ENCODE measurements around the gene SAMD4A. TPM values are rescaled to one million over a fixed set of nuclear protein-coding genes. Genes with fewer than 3 reads are reported as not detected.

The SAMD4A gene
- total and polyA plus RNA-seq, 2 of the 4 experiments (the other 2 are of a cell fraction), result 22.9 to 38.2 TPM

DNA sequence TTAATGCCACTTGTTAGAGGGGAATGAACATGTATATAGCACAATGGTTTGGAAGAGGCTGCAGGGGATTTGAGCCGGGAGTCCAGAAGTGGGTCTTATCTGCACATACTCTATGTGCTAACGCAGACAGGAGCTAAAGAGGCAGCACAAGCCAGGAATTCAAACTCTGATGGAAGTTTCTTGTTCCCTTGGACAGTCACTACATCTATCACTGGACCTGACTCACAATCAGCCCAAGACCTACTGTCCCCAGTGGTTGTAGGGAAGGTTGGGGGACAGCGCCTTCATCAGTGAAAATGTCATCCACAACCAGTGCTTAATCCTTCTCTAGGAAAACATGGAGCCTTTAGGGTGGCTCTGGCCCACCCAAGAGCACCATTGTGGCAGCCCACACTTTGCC is 227.9 kb downstream of the SAMD4A start:
- Histone ChIP-seq H2BK120ac (ENCODE audit: low read depth, low read length) (no peak overlapping the region), H2BK5ac (ENCODE audit: low read depth, low read length, poor library complexity, severe bottlenecking) (no peak overlapping the region), H3K4me3 (ENCODE audit: insufficient read depth, low read depth, low read length) (no peak overlapping the region), H3K23ac (ENCODE audit: low read depth, low read length) (no peak overlapping the region), H3K27ac (ENCODE audit: insufficient read depth, low read length) (no peak overlapping the region), H2AK5ac (ENCODE audit: low read depth, low read length) (no peak overlapping the region), H3K56ac (ENCODE audit: extremely low read depth, insufficient read depth, low read length) (no peak overlapping the region), H3K27me3 (ENCODE audit: control insufficient read depth, insufficient read depth, low read length) (no peaks in the 10 kb centered on the region), H4K5ac (ENCODE audit: low read depth, low read length) (no peak overlapping the region), H3K9ac (ENCODE audit: low read depth, low read length) (no peak overlapping the region), H3K79me1 (ENCODE audit: low read depth in 1 of 2, low read length in 2 of 2) (peaks cover 0 to 5% of the 10 kb centered on the region in 2 experiments; a peak in 2 of 4 replicates), H4K8ac (ENCODE audit: low read depth in 2 of 2, low read length in 2 of 2) (no peak overlapping the region), H3K18ac (ENCODE audit: low read depth, low read length) (no peak overlapping the region), H3K9me3 (ENCODE audit: control insufficient read depth, insufficient read depth, low read length) (peaks cover 7% of the 10 kb centered on the region), H2AK9ac (replicated peaks; ENCODE audit: low read depth, low read length, poor library complexity) (no peak overlapping the region), H4K20me1 (ENCODE audit: insufficient read depth, low read length) (0 out of 2 replicates have a peak, but pooled peaks cover 3% of the 10 kb centered on the region), H3K4me2 (ENCODE audit: low read depth, low read length) (no peak overlapping the region), H3K4me1 (ENCODE audit: control insufficient read depth, insufficient read depth, low read length) (peaks cover 13% of the 10 kb centered on the region), H3K14ac (replicated peaks; ENCODE audit: low read depth, low read length) (no peak overlapping the region), H2BK15ac (ENCODE audit: low read depth, low read length) (no peak overlapping the region), H2AFZ (replicated peaks; ENCODE audit: low read length, poor library complexity) (no peak overlapping the region), H3K4ac (ENCODE audit: low read depth, low read length) (no peak overlapping the region), H3K36me3 (ENCODE audit: control insufficient read depth, insufficient read depth, low read length) (peaks cover 18% of the 10 kb centered on the region), H4K91ac (ENCODE audit: insufficient read depth, low read depth, low read length) (no peak overlapping the region), H3K9me1 (ENCODE audit: insufficient read depth, low read length) (peaks cover 9% of the 10 kb centered on the region; the same call in 1 of the 2 replicates), H2BK20ac (ENCODE audit: low read depth, low read length) (no peak overlapping the region)
- intact Hi-C loops (cut with micrococcal nuclease), result loop anchor here (5.0 kb wide), 1 partner anchor 427 kb away; no protein-coding TSS in a partner anchor
- CTCF ChIA-PET, result interaction anchor here (0.7 kb wide), 1 partner anchor 10 kb away, joined by 3 read pairs; no protein-coding TSS in a partner anchor
- no TSS peak for BruUV-seq (replicated peaks)
- WGBS, 2 experiments (ENCODE audit: extremely low coverage in 2 of 2, insufficient read length in 1 of 2), result no CpG with 5 or more reads among the region's 3 CpGs
- no peak for ATAC-seq (ENCODE audit: low read depth)
- dilution Hi-C loops (cut with HindIII; ENCODE audit: low sequenced_read_pairs, unreplicated experiment), result no loop called here
- in situ Hi-C loops (cut with MboI; ENCODE audit: low sequenced_read_pairs), result no loop called here
- DNase-seq, result no peak
- TF ChIP-seq FOS (IDR thresholded peaks at IDR 0.05; ENCODE audit: low read depth, low read length), result no peak
- TF ChIP-seq CEBPB (IDR thresholded peaks at IDR 0.05; ENCODE audit: low read depth, low read length), result no peak
- TF ChIP-seq, protein P1, sequence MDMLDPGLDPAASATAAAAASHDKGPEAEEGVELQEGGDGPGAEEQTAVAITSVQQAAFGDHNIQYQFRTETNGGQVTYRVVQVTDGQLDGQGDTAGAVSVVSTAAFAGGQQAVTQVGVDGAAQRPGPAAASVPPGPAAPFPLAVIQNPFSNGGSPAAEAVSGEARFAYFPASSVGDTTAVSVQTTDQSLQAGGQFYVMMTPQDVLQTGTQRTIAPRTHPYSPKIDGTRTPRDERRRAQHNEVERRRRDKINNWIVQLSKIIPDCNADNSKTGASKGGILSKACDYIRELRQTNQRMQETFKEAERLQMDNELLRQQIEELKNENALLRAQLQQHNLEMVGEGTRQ (IDR thresholded peaks at IDR 0.05; ENCODE audit: low read depth, low read length), result no peak
- TF ChIP-seq, protein P2, sequence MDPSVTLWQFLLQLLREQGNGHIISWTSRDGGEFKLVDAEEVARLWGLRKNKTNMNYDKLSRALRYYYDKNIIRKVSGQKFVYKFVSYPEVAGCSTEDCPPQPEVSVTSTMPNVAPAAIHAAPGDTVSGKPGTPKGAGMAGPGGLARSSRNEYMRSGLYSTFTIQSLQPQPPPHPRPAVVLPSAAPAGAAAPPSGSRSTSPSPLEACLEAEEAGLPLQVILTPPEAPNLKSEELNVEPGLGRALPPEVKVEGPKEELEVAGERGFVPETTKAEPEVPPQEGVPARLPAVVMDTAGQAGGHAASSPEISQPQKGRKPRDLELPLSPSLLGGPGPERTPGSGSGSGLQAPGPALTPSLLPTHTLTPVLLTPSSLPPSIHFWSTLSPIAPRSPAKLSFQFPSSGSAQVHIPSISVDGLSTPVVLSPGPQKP (IDR thresholded peaks at IDR 0.05; ENCODE audit: borderline replicate concordance, low read depth, low read length), result no peak
- TF ChIP-seq MXI1 (IDR thresholded peaks at IDR 0.05; ENCODE audit: borderline replicate concordance, low read depth, low read length), result no peak
- TF ChIP-seq, protein P3, sequence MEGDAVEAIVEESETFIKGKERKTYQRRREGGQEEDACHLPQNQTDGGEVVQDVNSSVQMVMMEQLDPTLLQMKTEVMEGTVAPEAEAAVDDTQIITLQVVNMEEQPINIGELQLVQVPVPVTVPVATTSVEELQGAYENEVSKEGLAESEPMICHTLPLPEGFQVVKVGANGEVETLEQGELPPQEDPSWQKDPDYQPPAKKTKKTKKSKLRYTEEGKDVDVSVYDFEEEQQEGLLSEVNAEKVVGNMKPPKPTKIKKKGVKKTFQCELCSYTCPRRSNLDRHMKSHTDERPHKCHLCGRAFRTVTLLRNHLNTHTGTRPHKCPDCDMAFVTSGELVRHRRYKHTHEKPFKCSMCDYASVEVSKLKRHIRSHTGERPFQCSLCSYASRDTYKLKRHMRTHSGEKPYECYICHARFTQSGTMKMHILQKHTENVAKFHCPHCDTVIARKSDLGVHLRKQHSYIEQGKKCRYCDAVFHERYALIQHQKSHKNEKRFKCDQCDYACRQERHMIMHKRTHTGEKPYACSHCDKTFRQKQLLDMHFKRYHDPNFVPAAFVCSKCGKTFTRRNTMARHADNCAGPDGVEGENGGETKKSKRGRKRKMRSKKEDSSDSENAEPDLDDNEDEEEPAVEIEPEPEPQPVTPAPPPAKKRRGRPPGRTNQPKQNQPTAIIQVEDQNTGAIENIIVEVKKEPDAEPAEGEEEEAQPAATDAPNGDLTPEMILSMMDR (conservative IDR thresholded peaks at IDR 0.05; ENCODE audit: low read depth, low read length), result no peak
- TF ChIP-seq BHLHE40 (IDR thresholded peaks at IDR 0.05; ENCODE audit: low read depth, low read length), result no peak
- TF ChIP-seq RAD21 (IDR thresholded peaks at IDR 0.05; ENCODE audit: low read length), result no peak
- POLR2A ChIA-PET (ENCODE audit: unreplicated experiment), result no interaction called here
